Endometrial microvascular endothelial cells (primary cell): ENCODE results near the gene PDE11A. TPM values are rescaled to one million over a fixed set of nuclear protein-coding genes. Genes with fewer than 3 reads are reported as not detected.

Experiments used
- in situ Hi-C: cut with HindIII; loops from 2 replicates; pipeline ENCODE4 v1.10.0; 2017; ENCODE audit warnings: low sequenced_read_pairs, low pct_unique_long_range_greater_than_20kb; ENCODE audit errors: inconsistent ontology term
- total RNA-seq: library from RNA; depleted of rRNA; stranded (reverse); fragments of >200 nt; gene quantifications from one replicate; pipeline ENCODE4 v1.2.3, GENCODE V29; 2015; ENCODE audit errors: inconsistent ontology term

The PDE11A gene
- total RNA-seq, 1 donor from 2014 or later = 0.37 TPM

DNA sequence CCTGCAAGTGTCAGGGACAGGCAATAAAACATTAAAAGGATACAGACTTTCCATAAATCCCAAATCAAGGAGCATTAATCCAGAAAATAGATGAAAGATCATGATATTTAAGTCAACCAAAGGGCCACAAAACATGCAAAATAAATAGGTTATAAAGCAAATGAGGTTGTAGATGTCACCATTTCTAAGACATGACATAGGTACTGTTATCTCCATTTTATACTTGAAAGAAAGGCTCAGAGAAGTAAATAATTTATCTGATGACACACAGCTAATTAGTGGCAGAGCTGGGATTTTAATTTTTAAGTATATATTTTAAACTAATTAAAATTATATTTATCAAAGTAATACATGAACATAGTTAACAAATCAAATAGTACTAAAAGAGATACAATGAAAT is 378.2 kb downstream of the PDE11A start:
- in situ Hi-C loops = no loop called here

DNA sequence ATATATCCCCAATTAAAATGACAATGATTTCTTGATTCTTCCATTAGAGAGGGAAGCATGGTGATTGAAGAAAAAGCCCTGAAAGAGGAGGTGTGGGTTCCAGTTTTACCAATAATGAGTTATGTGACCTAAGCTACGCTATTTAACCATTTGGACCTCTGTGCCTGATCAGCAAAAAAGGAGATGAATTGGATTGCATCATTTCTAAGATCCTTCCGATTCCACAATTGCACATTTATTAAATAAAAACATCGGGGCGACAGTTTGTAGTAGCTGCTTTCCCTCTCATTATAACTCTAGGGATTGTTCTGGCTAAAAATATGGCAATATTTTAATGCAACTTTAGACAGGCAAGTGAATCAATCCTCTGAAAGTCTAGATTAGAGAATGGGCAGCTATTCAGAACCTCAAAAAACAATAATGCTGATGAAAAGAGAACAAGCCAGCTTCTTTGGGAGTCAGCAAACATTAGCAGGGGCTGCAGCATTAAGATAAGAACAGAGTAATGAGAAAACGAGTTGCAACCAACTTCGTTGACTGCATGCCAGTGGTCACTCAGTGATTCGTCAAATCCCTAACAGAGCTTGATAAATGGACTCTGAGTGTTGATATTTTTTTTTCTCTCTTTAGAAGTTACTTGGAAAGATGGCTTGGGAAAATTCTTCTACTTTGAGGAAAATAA is 378.8 kb downstream of the PDE11A start:
- in situ Hi-C loops = no loop called here

DNA sequence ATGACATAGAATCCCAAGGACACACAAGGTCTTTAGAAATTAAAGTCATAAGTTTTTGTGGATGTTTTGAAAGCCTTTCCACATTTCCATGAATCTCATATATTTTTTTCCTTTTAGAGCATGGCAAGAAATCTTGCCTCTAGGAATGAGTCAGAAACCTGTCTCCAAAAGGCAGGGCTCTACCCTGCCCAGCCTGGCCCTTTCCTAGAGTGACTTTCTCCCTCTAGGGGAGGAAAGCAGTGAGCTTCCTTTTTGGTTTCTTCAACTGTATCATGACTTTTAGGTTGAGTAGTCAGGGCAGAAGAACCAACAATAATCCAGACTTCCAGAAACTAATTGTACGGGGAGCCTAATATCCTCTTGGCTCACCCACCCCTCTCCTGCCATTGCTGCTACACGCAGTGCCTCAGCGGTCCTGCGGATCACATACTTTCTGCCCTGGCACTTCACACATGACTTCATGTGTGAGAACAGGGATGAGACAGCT is 379.8 kb downstream of the PDE11A start:
- in situ Hi-C loops = no loop called here

DNA sequence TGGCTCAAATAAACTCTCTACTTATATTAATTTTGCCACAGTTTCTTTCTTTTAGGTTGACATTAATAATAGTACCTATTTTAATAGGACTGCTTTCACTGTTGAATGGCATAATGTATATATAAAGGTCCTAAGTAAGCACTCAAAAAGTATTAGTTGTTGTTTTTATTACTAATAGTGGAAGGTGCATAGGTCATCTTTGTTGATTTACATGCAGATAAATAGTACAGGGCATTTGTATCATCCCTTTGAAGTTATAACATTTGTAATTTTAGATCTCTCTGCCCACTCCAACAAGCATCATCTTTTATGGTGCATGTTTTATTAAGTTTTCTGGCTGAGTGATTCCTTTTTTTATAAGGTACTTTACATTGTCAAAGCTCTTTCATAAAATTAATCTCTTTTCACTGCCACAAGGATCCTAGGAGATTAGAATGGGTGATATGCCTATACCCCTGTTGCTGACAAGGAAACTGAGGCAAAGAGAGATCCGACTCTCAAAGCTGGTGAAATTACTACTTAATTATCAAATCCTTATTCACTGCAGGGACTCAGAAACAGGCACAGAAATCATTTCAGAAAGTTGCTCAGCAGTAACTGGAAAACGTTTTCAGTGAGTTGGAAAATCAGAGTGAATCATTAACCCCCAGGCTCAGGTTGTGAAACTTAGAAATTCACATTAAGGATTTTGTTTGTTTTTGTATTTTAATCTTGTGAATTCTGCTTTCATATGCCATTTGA is 380.4 kb downstream of the PDE11A start:
- in situ Hi-C loops = no loop called here

DNA sequence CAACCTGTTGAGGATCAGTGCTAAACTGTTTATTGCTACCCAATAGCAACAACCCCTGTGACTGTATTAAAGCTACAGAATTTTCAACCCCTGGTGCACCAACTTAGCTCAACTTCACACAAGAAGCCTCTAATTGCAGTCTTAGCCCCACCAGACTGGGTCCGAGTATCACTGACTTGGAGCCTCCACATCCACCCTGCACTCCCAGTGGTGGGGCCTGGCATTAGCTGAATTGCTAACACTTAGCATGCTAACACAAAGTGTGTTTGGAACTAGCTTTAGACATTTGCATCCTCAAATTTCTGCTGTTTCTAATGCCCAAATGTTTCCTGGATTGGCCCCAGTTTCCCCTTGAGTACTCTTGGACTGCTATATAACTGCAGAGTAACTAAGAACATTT is 381.4 kb downstream of the PDE11A start:
- in situ Hi-C loops = no loop called here

DNA sequence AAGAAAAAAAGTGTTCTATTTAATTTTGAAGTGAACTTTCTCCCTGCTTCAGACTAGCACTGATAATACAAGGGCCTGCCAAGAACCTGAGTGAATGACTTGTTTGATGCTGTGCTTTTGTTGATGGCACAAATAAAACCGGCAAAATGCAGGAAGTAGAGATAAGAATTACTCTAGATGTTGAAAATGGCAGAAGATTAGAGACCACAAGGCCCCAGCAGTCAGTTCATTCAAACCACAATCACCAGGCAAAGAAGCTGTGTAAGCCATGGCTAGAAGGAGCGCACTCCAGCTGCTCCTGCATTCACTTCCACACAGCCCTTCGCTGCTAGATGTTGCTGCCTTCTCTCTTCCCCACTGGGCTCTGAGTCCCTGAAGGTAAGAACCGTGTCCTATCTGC is 383.0 kb downstream of the PDE11A start:
- in situ Hi-C loops = no loop called here

DNA sequence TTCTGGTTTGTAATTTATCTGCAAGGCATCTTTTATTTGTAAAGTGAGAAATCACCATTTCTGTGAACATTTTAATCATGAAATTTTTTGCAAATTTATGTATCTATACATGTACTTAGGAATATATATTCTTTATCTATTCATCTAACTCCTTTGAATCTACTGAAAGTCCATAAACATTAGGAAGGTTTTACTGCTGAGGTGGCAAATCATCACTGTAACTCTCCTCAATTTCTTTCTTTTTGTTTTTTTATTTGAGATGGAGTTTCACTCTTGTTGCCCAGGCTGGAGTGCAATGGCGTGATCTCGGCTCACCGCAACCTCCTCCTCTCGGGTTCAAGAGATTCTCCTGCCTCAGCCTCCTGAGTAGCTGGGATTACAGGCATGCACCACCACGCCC is 383.7 kb downstream of the PDE11A start:
- in situ Hi-C loops = no loop called here

DNA sequence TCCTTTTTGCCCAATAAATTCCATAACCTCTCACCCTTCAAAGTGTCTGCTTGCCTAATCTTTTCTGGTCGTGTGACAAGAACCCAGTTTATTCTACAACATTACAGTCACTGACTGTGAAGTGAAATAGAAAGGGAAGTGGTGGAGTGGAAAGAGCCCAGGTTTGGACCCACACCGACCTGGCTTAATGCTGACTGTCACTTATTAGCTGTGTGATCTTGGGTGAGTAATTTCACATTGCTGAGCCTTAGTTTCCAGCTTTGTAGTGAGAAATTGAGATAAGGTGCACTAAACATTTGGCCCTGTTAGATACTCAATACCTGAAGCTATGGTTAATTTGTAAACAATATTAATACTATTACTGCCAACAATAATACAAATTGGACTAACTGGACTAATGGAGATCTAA is 388.9 kb downstream of the PDE11A start:
- in situ Hi-C loops = no loop called here

DNA sequence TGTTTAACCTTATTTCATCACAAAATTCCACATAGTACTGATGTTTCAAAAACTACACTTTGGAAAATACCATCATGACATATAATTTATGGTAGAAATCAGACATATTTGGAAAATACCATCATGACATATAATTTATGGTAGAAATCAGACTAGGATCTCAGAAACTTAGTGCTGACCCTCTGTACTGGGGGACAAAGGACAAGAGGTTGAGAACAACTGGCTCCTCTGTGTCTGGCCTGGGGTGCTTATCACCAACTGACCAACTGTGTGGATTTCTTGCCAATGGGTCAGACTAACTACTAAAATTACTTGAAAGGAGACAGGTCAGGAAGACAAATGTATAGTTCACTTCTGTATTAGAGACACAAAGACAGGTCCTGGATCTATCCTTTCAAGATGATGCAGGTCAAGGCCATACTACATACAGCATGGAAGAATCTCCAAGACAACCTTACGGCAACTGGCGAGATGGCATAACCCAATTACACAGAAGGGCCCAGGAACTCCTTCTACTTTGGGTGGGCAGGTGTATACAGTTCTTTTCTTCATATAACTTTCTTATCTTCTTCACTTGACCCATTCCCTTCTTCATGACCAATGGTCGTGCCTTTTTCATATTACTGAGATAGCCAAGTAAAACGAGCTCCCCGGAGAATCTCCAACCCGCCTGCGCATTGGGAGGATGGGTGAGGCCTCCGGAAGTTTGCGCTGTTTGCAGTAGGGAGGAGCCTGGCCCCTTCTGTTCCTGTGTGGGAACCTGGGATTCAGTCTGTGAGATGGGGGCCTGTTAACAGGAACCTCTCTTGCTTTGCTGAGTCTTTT is 389.5 kb downstream of the PDE11A start:
- in situ Hi-C loops = no loop called here

DNA sequence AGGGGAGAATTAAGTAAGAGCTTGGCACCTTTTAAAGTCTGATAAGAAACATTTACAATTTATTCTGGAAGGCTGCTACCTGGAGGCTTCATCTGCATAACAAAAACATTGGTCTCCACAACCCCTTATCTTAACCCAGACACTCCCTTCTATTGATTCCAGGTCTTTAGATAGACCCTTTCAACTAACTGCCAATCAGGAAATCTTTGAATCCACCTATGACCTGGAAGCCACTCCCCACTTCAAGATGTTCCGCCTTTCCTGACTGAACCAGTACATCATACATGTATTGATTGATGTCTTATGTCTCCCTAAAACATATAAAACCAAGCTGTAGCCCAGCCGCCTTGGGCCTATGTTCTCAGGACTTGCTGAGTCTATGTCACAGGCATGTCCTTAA is 390.6 kb downstream of the PDE11A start:
- in situ Hi-C loops = no loop called here

DNA sequence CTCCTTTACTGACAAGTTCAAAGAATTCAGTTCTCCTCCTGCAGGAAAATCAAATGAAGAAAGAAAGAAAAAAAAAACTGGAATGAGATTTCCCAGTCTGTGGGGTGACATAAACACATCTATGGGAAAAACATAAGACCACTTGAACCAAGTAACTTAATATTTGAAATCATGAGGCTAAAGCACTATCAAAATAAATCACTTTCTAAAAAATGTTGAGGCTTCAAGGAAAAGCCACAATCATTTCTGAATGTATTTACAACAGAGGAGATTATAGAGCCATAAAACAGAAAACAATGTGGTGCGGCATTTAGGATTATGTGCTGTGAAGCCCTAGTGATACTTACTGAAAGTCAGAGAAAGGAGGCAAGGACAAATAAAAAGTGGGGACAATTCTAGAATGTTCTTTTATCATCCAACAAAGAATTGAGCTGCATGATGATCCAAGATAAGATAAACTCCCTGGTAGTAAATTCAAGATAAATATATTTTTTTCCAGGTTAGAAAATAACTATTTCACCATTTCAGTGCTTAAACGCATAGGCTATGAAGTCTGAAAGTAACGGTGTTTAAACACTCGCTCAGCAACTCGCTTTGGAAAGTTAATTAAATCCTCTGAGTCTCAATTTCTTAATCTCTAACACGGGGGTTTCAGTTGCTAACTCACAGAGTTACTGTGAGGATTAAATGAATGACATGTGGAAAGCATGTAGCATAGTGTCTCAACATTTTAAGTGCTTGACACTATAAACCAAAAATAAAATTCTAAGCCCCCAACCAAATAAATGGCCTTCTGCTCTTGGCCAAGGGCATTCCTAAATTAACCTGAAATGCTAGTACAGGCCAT is 391.5 kb downstream of the PDE11A start:
- in situ Hi-C loops = no loop called here

DNA sequence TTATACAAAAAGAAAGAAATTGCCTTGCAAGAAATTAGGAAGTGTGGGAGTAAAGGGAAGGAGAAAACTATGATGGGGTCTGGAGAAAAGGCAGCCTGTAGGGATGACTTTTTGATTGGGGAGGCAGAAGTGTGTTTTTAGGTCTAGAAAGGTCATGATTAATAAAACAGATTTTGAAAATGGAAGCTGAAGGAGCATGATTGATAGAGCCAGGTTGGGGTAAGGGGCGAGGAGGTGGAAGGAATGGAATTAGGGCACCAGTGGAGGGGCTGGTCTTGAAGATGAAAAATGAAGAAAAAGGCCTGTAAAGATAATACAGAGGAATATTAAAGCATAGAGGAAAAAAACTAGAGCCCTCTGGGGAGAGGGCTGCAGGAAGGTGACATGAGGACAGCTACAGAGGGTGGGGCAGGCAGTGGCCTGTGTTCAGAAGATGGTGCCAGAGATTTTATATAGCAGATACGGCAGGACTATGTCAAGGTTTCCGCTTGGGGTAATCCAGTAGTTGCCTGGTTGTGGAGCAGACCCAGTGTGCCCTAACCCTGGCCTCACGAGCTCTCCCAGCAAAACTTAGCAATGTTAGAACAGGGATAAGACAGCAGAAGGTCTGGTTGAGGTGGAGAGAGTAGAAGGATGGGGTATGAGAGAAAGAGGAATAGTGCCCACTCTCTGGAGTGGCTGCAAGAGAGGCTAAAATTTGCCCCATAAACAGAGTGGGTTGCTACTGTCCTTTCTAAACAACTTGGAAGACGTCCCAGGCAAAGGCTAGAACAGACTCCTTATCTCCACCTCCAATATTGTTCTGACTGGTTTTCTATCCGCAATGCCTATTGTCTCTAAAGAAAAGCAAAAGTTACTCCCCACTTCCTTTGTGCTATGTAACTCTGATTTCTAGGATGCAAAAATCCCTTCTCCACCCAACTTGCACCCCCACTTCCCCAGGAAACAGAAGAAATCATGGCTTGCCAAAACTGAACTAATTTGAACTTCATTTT is 392.7 kb downstream of the PDE11A start:
- in situ Hi-C loops = no loop called here

DNA sequence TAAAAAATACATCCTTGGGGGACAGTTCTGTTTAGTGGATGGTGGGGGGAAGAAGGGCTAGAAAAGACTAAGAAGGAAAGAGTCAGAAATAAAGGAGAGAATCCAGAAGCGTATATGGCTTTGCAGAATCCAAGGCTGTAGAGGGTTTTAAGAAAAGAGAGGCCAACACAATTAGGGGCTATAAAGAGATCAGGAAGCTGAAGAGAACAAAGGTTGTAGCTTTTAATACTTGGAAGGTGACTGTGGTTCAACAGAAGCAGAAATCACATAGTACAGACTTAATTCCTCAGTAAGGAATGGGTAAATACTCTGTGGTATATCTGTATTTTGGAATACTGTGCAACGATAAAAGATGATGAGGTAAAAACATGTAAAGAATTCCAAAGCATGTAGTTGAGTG is 393.6 kb downstream of the PDE11A start:
- in situ Hi-C loops = no loop called here

DNA sequence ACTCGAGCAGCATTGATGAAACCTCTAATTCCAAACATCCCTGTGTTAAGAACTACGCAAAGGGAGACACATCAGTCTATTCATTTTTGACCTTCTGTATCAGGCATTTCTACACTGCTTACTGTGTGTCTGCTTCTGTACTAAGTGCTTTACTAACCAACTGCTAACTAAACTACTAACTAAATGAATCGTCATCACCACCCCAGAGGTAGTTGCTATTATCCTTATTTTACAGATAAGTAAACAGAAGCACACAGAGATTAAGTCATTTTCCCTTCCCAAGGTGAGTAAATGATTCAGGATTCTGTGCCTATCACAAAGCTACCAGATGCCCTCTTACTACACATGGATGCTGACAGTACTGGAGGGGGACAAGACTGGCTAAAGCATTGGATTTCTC is 395.9 kb downstream of the PDE11A start:
- in situ Hi-C loops = no loop called here

DNA sequence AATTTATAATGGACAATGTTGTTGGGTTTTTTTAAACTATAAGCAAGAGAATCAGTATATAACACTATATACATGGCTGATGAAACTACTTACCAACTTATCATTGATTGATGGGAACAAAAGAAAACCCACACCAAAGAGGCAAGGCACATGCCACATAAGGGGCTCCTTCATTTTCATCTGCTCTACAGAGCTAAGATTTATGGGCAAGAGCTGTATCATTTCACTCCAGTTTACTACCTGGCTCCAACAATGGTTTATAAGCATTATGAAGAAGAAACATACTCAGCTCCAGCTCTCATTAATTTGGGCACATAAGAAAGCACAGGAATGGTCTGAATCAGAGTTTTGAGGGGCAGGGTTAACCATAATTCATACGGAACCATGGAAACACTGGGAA is 396.8 kb downstream of the PDE11A start:
- in situ Hi-C loops = no loop called here

DNA sequence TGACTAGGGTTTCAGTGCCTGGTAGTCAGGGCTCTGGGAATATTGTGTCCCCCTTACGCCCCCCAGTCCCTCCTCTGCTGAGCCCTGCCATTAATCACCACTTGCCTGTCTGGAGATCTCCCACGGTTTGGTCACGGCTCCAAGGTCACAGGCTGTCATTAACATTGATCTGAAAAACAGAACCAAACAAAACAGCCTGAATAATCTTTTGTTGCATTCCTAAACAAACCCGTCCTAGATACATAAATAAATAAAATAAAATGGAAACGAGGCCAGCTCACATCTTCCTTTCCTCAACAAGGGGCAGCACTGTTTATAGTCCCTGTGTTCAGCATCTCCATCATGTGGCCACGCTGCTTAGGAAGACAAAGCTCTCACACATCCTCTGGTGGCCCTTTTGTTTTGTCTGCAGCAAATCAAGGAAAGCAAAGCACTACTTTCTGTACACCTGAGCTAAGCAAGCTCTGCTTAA is 397.2 kb downstream of the PDE11A start:
- in situ Hi-C loops = no loop called here
